Thymus (tissue), 11 donors: Measurements from ENCODE around the gene DMAP1. TPM values are rescaled to one million over a fixed set of nuclear protein-coding genes. Genes with fewer than 3 reads are reported as not detected.

ENCODE experiments used
- DNase-seq, 9 donors: peaks; one replicate each; pipeline ENCODE4 v3.0.0-alpha.2; 2013; ENCODE audit warnings: low spot score in 9 of 9, low read depth in 6 of 9, missing footprints in 1 of 9
- H3K27ac ChIP-seq, 2 donors: one replicate each; pipeline ENCODE4 v1.5.1; 2013; ENCODE audit warnings: control low read depth in 1 of 2, low read depth in 1 of 2, low read length in 1 of 2, mild to moderate bottlenecking in 1 of 2, moderate library complexity in 1 of 2
- H3K27me3 ChIP-seq, 2 donors: one replicate each; pipeline ENCODE4 v1.5.1; 2013; ENCODE audit warnings: low read length in 1 of 2; ENCODE audit not compliant: control insufficient read depth in 2 of 2, insufficient read depth in 1 of 2
- H3K36me3 ChIP-seq, 2 donors: one replicate each; pipeline ENCODE4 v1.5.1; 2013; ENCODE audit warnings: low read length in 1 of 2, mild to moderate bottlenecking in 1 of 2, moderate library complexity in 1 of 2; ENCODE audit not compliant: control insufficient read depth in 2 of 2, insufficient read depth in 2 of 2
- H3K4me1 ChIP-seq, 2 donors: one replicate each; pipeline ENCODE4 v1.5.1; 2013; ENCODE audit warnings: low read length in 2 of 2; ENCODE audit not compliant: control insufficient read depth in 2 of 2, insufficient read depth in 2 of 2
- H3K4me3 ChIP-seq, 2 donors: one replicate each; pipeline ENCODE4 v1.5.1; 2013; ENCODE audit warnings: low read length in 2 of 2, control low read depth in 1 of 2, mild to moderate bottlenecking in 1 of 2
- H3K9me3 ChIP-seq, 2 donors: one replicate each; pipeline ENCODE4 v1.5.1; 2013; ENCODE audit warnings: low read length in 1 of 2, mild to moderate bottlenecking in 1 of 2; ENCODE audit not compliant: control insufficient read depth in 2 of 2, insufficient read depth in 1 of 2
- WGBS: extraction: QIAGEN DNeasy Blood & Tissue Kit; methylation state at CpG from one replicate; pipeline ENCODE4 v1.1.7; 2013; 5-methylcytosine and 5-hydroxymethylcytosine counted together
- polyA plus RNA-seq: library from polyadenylated mRNA; stranded (reverse); fragments of 200-250 nt; gene quantifications from one replicate; pipeline ENCODE4 v1.2.3, GENCODE V29; 2013
- total RNA-seq: library from RNA; stranded (reverse); fragments of 120-200 nt; gene quantifications from one replicate; pipeline ENCODE4 v1.2.4, GENCODE V29; 2013
- donor health status: healthy.

DMAP1 gene
- total and polyA plus RNA-seq, 2 donors = 21.2 to 81.6 TPM

GRCh38 chr1:44223187-44223610 lies 9.9 kb downstream of the DMAP1 start:
- Histone ChIP-seq H3K36me3 (peaks cover 42 to 45% of the 10 kb centered on the region in 2 donors), H3K27ac (peak overlapping the region in 1 of 2 donors; percentile 8), H3K4me1 (peaks cover 4 to 19% of the 10 kb centered on the region in 2 donors), H3K9me3 (no peaks in the 10 kb centered on the region), H3K27me3 (no peaks in the 10 kb centered on the region), H3K4me3 (no peak overlapping the region)
- peak in 1 of 9 donors; percentile 53 for DNase-seq
- 54% methylated on average over 11 of the region's 11 CpGs for WGBS

DNA sequence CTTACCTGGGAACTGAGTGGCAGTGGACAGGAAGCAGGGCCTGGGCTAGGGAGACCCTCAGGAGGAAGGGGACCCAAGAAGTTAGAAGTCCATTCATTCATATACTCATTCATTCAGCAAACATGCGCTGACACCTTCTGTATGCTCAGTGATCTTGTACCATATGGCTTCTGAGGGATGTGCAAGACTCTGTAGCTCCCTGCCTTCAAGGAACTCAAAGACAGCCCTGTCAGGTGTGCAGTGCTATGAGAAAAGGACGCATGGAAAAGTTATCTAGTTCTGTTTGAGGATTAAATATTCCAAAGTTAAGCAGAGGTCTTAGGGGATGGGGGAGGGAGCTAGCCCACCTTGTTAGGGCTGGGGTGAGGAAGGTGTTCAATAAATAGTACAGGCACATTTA lies 12.5 kb downstream of the DMAP1 start:
- no peak overlapping the region for H3K27ac ChIP-seq
- H3K27me3 ChIP-seq = no peaks in the 10 kb centered on the region
- DNase-seq = no peak
- H3K4me1 ChIP-seq = peaks cover 4 to 19% of the 10 kb centered on the region in 2 donors
- H3K36me3 ChIP-seq = peaks cover 17 to 23% of the 10 kb centered on the region in 2 donors
- 99% methylated on average over 2 of the region's 2 CpGs for WGBS
- H3K4me3 ChIP-seq = no peak overlapping the region
- no peaks in the 10 kb centered on the region for H3K9me3 ChIP-seq

DNA sequence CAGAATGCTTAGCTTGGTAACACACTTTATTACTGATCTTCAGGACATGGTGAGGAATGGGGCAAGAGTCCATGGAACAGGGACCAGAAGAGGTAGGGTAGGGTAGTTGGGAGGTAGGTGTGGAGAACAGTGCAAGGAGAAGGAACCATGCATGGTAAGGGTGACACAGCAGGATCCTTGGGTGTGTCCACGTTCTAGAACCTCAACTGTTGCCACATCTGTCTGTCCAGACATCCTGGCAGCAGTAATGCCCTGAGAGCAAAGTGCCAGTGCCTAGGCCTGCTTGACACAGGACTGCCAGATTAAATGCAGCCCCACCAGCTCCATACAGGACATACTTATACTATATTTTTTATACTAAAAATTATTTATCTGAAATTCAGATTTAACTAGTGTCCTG lies 13.9 kb downstream of the DMAP1 start:
- H3K4me1 ChIP-seq = peaks cover 4 to 19% of the 10 kb centered on the region in 2 donors
- no peak for DNase-seq
- H3K36me3 ChIP-seq = peaks cover 4 to 8% of the 10 kb centered on the region in 2 donors
- H3K9me3 ChIP-seq = no peaks in the 10 kb centered on the region
- 84% methylated on average over 1 of the region's 1 CpG for WGBS
- H3K4me3 ChIP-seq = no peak overlapping the region
- H3K27ac ChIP-seq = no peak overlapping the region
- no peaks in the 10 kb centered on the region for H3K27me3 ChIP-seq

GRCh38 chr1:44228218-44228617 lies 14.9 kb downstream of the DMAP1 start:
- no peak overlapping the region for H3K27ac ChIP-seq
- 97% methylated on average over 13 of the region's 13 CpGs for WGBS

GRCh38 chr1:44229435-44230167 lies 16.3 kb downstream of the DMAP1 start:
- no peak overlapping the region for H3K4me3 ChIP-seq
- peaks cover 0 to 3% of the 10 kb centered on the region in 2 donors for H3K36me3 ChIP-seq
- WGBS = 99% methylated on average over 16 of the region's 16 CpGs
- H3K27me3 ChIP-seq = no peaks in the 10 kb centered on the region
- H3K4me1 ChIP-seq = peaks cover 0 to 5% of the 10 kb centered on the region in 2 donors
- no peaks in the 10 kb centered on the region for H3K9me3 ChIP-seq
- no peak for DNase-seq
- H3K27ac ChIP-seq = no peak overlapping the region

More at GRCh38 chr1:44228218-44228617, 14.9 kb downstream of the DMAP1 start:
- Histone ChIP-seq H3K27me3 (no peaks in the 10 kb centered on the region), H3K9me3 (no peaks in the 10 kb centered on the region), H3K36me3 (peaks cover 0 to 3% of the 10 kb centered on the region in 2 donors), H3K4me1 (peaks cover 0 to 10% of the 10 kb centered on the region in 2 donors), H3K4me3 (no peak overlapping the region)
- no peak for DNase-seq

- 96% methylated on average over 3 of the region's 3 CpGs for WGBS
- peaks cover 0 to 6% of the 10 kb centered on the region in 2 donors for H3K36me3 ChIP-seq
- H3K27me3 ChIP-seq = no peaks in the 10 kb centered on the region
Observed at GRCh38 chr1:44230796-44231195, 17.5 kb downstream of the DMAP1 start.

GRCh38 chr1:44233593-44233992 lies 20.3 kb downstream of the DMAP1 start:
- H3K27ac ChIP-seq = no peak overlapping the region
- DNase-seq = no peak
- H3K27me3 ChIP-seq = no peaks in the 10 kb centered on the region
- H3K36me3 ChIP-seq = peaks cover 0 to 5% of the 10 kb centered on the region in 2 donors
- peaks cover 0 to 9% of the 10 kb centered on the region in 2 donors for H3K4me1 ChIP-seq
- H3K4me3 ChIP-seq = no peak overlapping the region
- H3K9me3 ChIP-seq = no peaks in the 10 kb centered on the region
- 98% methylated on average over 1 of the region's 1 CpG for WGBS

More at GRCh38 chr1:44230796-44231195, 17.5 kb downstream of the DMAP1 start:
- Histone ChIP-seq H3K4me1 (no peaks in the 10 kb centered on the region), H3K9me3 (no peaks in the 10 kb centered on the region), H3K27ac (no peak overlapping the region), H3K4me3 (no peak overlapping the region)
- no peak for DNase-seq

- Histone ChIP-seq H3K9me3 (no peaks in the 10 kb centered on the region), H3K4me1 (peaks cover 0 to 9% of the 10 kb centered on the region in 2 donors), H3K36me3 (peaks cover 6 to 7% of the 10 kb centered on the region in 2 donors), H3K27ac (no peak overlapping the region), H3K27me3 (no peaks in the 10 kb centered on the region), H3K4me3 (no peak overlapping the region)
- 99% methylated on average over 5 of the region's 5 CpGs for WGBS
- DNase-seq = no peak
Observed at GRCh38 chr1:44235808-44236207, 22.5 kb downstream of the DMAP1 start.

- H3K4me3 ChIP-seq = no peak overlapping the region
- peaks cover 7 to 8% of the 10 kb centered on the region in 2 donors for H3K36me3 ChIP-seq
- no peaks in the 10 kb centered on the region for H3K27me3 ChIP-seq
- WGBS = 90% methylated on average over 8 of the region's 8 CpGs
- DNase-seq = no peak
- no peak overlapping the region for H3K27ac ChIP-seq
- H3K4me1 ChIP-seq = peaks cover 0 to 9% of the 10 kb centered on the region in 2 donors
- no peaks in the 10 kb centered on the region for H3K9me3 ChIP-seq
Observed at GRCh38 chr1:44236490-44237272, 23.4 kb downstream of the DMAP1 start.
